HEK293 (cell line): ENCODE data around the gene OPCML.

Source experiments
- CTCF ChIA-PET: fragments of 350-600 bp; formaldehyde crosslinking; extraction: SDS; loops from one replicate; lab custom pipeline; 2021; ENCODE audit warnings: antibody characterized with exemption; lab: Yijun Ruan, JAX
- POLR2A ChIA-PET: fragments of 300-600 bp; formaldehyde crosslinking; extraction: SDS; loops from one replicate; lab custom pipeline; 2020; ENCODE audit warnings: antibody characterized with exemption, inconsistent platforms; lab: Yijun Ruan, JAX
- H3K27ac ChIP-seq: fragments of 200-500 bp; sonication (Bioruptor generic); 2 replicates; pipeline ENCODE4 v1.5.1; 2014; ENCODE audit warnings: low read depth, low read length, control low read depth, inconsistent platforms; ENCODE audit errors: extremely low read depth
- H3K36me3 ChIP-seq, 2 experiments: fragments of 200-500 bp in 1 of 2; sonication (Bioruptor generic) in 1 of 2; 1 replicate in 1 of 2; 2 replicates in 1 of 2; pipeline ENCODE4 v1.5.1; 2014 to 2017; ENCODE audit warnings: inconsistent platforms in 2 of 2, low read length in 2 of 2; ENCODE audit not compliant: control insufficient read depth in 2 of 2, insufficient read depth in 1 of 2
- H3K4me1 ChIP-seq: fragments of 200-500 bp; sonication (Bioruptor generic); 2 replicates; pipeline ENCODE4 v1.5.1; 2014; ENCODE audit warnings: mild to moderate bottlenecking, low read length, inconsistent platforms; ENCODE audit not compliant: control insufficient read depth, insufficient read depth
- H3K4me3 ChIP-seq: 2 replicates; pipeline ENCODE4 v1.5.1; 2011; ENCODE audit warnings: low read depth, mild to moderate bottlenecking, control low read depth, low read length, moderate library complexity
- H3K9me3 ChIP-seq: fragments of 200-500 bp; sonication (Bioruptor generic); 2 replicates; pipeline ENCODE4 v1.5.1; 2014; ENCODE audit warnings: low read depth, low read length, inconsistent platforms; ENCODE audit not compliant: control insufficient read depth, insufficient read depth
- BCL11A ChIP-seq: fragments of 450-650 bp; formaldehyde crosslinking; IDR thresholded peaks from 2 replicates; pipeline ENCODE4 v1.5.1; 2016; ENCODE audit warnings: low read depth, missing biosample characterization, missing genetic modification characterization
- ELK4 ChIP-seq: IDR thresholded peaks from 2 replicates; pipeline ENCODE4 v1.6.1; 2011; ENCODE audit warnings: mild to moderate bottlenecking, low read depth, low read length, borderline replicate concordance
- HOXC10 ChIP-seq: sonication (generic); formaldehyde crosslinking; IDR thresholded peaks from 2 replicates; pipeline ENCODE4 v1.8.1; 2023; ENCODE audit warnings: mild to moderate bottlenecking, missing genetic modification reagents
- ZFP37 ChIP-seq: fragments of 450-650 bp; formaldehyde crosslinking; IDR thresholded peaks from 2 replicates; pipeline ENCODE4 v1.5.1; 2016; ENCODE audit warnings: missing biosample characterization, missing genetic modification characterization
- ZFP41 ChIP-seq: fragments of 450-650 bp; formaldehyde crosslinking; IDR thresholded peaks from 2 replicates; pipeline ENCODE4 v1.5.1; 2016; ENCODE audit warnings: missing biosample characterization, missing genetic modification characterization, borderline replicate concordance
- ZIC2 ChIP-seq: fragments of 450-650 bp; formaldehyde crosslinking; IDR thresholded peaks from 2 replicates; pipeline ENCODE4 v1.5.1; 2016; ENCODE audit warnings: missing biosample characterization, missing genetic modification characterization
- ZNF16 ChIP-seq: fragments of 450-650 bp; formaldehyde crosslinking; IDR thresholded peaks from 2 replicates; pipeline ENCODE4 v1.5.1; 2016; ENCODE audit warnings: low read depth, missing biosample characterization, missing genetic modification characterization
- ZNF184 ChIP-seq: fragments of 450-650 bp; IDR thresholded peaks from 2 replicates; pipeline ENCODE4 v1.5.1; 2018; ENCODE audit warnings: missing biosample characterization, mild to moderate bottlenecking, missing genetic modification characterization
- ZNF2 ChIP-seq: fragments of 450-650 bp; formaldehyde crosslinking; IDR thresholded peaks from 2 replicates; pipeline ENCODE4 v1.5.1; 2016; ENCODE audit warnings: missing biosample characterization, missing genetic modification characterization
- ZNF26 ChIP-seq: fragments of 450-650 bp; formaldehyde crosslinking; IDR thresholded peaks from 2 replicates; pipeline ENCODE4 v1.5.1; 2016; ENCODE audit warnings: missing biosample characterization, missing genetic modification characterization
- ZNF280D ChIP-seq: fragments of 450-650 bp; formaldehyde crosslinking; IDR thresholded peaks from 2 replicates; pipeline ENCODE4 v1.5.1; 2016; ENCODE audit warnings: missing biosample characterization, missing genetic modification characterization
- ZNF488 ChIP-seq: fragments of 450-650 bp; formaldehyde crosslinking; IDR thresholded peaks from 2 replicates; pipeline ENCODE4 v1.5.1; 2016; ENCODE audit warnings: missing biosample characterization, missing genetic modification characterization
- ZNF558 ChIP-seq: fragments of 450-650 bp; formaldehyde crosslinking; IDR thresholded peaks from 2 replicates; pipeline ENCODE4 v1.5.1; 2016; ENCODE audit warnings: missing biosample characterization, missing genetic modification characterization
- ZNF707 ChIP-seq: fragments of 450-650 bp; formaldehyde crosslinking; IDR thresholded peaks from 2 replicates; pipeline ENCODE4 v1.5.1; 2016; ENCODE audit warnings: missing biosample characterization, missing genetic modification characterization
- ZSCAN5A ChIP-seq: fragments of 450-650 bp; formaldehyde crosslinking; IDR thresholded peaks from 2 replicates; pipeline ENCODE4 v1.5.1; 2016; ENCODE audit warnings: missing biosample characterization, missing genetic modification characterization
- TF ChIP-seq, protein P1 (sequence below): fragments of 450-650 bp; formaldehyde crosslinking; IDR thresholded peaks from 2 replicates; pipeline ENCODE4 v1.5.1; 2016; ENCODE audit warnings: missing biosample characterization, missing genetic modification characterization, low read depth
- TF ChIP-seq, protein P2 (sequence below): fragments of 450-650 bp; formaldehyde crosslinking; IDR thresholded peaks from 2 replicates; pipeline ENCODE4 v1.5.1; 2017; ENCODE audit warnings: missing biosample characterization, missing genetic modification characterization
- TF ChIP-seq, protein P3 (sequence below): fragments of 450-650 bp; formaldehyde crosslinking; IDR thresholded peaks from 2 replicates; pipeline ENCODE4 v1.5.1; 2016; ENCODE audit warnings: missing biosample characterization, missing genetic modification characterization

Gene OPCML

DNA sequence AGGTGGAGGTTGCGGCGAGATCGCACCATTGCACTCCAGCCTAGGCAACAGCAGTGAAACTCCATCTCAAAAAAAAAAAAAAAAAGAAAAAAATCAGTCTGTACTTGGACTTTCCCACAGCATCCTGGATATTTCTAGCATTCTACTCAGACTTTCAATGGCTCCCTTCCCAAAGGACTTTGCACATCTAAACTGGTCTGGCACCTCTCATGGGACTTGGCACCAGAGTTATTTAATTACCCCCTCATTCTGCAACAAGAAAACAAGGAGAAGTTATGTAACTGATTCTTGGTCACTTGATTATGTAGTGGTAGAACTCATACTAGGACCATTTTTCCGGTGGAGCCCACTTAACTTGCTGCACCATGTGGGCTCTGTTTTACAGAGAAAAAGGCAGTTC lies 519.5 kb downstream of the OPCML start:
- H3K27ac ChIP-seq, result no peak overlapping the region
- no peaks in the 10 kb centered on the region for H3K9me3 ChIP-seq
- no peak overlapping the region for H3K4me3 ChIP-seq
- no peaks in the 10 kb centered on the region for H3K36me3 ChIP-seq
- no peaks in the 10 kb centered on the region for H3K4me1 ChIP-seq
- TF ChIP-seq ZNF488 (no peak), ZFP41 (tag by site-specific recombination) (no peak), ZNF16 (tag by site-specific recombination) (no peak), ZNF26 (tag by site-specific recombination) (no peak), ZFP37 (no peak), ZNF184 (no peak)
- TF ChIP-seq, protein P1, sequence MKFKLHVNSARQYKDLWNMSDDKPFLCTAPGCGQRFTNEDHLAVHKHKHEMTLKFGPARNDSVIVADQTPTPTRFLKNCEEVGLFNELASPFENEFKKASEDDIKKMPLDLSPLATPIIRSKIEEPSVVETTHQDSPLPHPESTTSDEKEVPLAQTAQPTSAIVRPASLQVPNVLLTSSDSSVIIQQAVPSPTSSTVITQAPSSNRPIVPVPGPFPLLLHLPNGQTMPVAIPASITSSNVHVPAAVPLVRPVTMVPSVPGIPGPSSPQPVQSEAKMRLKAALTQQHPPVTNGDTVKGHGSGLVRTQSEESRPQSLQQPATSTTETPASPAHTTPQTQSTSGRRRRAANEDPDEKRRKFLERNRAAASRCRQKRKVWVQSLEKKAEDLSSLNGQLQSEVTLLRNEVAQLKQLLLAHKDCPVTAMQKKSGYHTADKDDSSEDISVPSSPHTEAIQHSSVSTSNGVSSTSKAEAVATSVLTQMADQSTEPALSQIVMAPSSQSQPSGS (tag by site-specific recombination), result no peak
- TF ChIP-seq, all 188 proteins: peak for 0
- POLR2A ChIA-PET, result no interaction called here
- CTCF ChIA-PET, result no interaction called here

- POLR2A ChIA-PET, result no interaction called here
- H3K27ac ChIP-seq, result no peak overlapping the region
- no peaks in the 10 kb centered on the region for H3K36me3 ChIP-seq
- CTCF ChIA-PET, result interaction anchor here (0.7 kb wide), 2 partner anchors 17 to 1560 kb away, joined by 3 read pairs; no protein-coding TSS in a partner anchor
- no peaks in the 10 kb centered on the region for H3K4me1 ChIP-seq
- no peaks in the 10 kb centered on the region for H3K9me3 ChIP-seq
- no peak overlapping the region for H3K4me3 ChIP-seq
- no peak for TF ChIP-seq ZNF707
- TF ChIP-seq ZNF558 (tag by site-specific recombination), result no peak
- TF ChIP-seq, protein P2, sequence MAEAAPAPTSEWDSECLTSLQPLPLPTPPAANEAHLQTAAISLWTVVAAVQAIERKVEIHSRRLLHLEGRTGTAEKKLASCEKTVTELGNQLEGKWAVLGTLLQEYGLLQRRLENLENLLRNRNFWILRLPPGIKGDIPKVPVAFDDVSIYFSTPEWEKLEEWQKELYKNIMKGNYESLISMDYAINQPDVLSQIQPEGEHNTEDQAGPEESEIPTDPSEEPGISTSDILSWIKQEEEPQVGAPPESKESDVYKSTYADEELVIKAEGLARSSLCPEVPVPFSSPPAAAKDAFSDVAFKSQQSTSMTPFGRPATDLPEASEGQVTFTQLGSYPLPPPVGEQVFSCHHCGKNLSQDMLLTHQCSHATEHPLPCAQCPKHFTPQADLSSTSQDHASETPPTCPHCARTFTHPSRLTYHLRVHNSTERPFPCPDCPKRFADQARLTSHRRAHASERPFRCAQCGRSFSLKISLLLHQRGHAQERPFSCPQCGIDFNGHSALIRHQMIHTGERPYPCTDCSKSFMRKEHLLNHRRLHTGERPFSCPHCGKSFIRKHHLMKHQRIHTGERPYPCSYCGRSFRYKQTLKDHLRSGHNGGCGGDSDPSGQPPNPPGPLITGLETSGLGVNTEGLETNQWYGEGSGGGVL, result no peak
- no peak for TF ChIP-seq ELK4
- no peak for TF ChIP-seq ZNF26 (tag by site-specific recombination)
- no peak for TF ChIP-seq HOXC10
- no peak for TF ChIP-seq ZNF280D (tag by site-specific recombination)
- TF ChIP-seq ZFP37, result no peak
- TF ChIP-seq ZSCAN5A (tag by site-specific recombination), result no peak
- TF ChIP-seq ZIC2 (tag by site-specific recombination), result no peak
- TF ChIP-seq, protein P3, sequence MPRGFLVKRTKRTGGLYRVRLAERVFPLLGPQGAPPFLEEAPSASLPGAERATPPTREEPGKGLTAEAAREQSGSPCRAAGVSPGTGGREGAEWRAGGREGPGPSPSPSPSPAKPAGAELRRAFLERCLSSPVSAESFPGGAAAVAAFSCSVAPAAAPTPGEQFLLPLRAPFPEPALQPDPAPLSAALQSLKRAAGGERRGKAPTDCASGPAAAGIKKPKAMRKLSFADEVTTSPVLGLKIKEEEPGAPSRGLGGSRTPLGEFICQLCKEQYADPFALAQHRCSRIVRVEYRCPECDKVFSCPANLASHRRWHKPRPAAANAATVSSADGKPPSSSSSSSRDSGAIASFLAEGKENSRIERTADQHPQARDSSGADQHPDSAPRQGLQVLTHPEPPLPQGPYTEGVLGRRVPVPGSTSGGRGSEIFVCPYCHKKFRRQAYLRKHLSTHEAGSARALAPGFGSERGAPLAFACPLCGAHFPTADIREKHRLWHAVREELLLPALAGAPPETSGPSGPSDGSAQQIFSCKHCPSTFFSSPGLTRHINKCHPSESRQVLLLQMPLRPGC (tag by site-specific recombination), result no peak
- no peak for TF ChIP-seq ZNF2 (tag by site-specific recombination)
- TF ChIP-seq BCL11A (tag by site-specific recombination), result no peak
Observed at GRCh38 chr11:133011604-133012003, 520.7 kb downstream of the OPCML start.
